Activated CD4-positive, alpha-beta T cell treated with anti-CD3 and anti-CD28 coated beads, Interleukin-2, amount 50 U/mL, for 24 hours (primary cell): ENCODE data around the gene SYT12.
"Not testable (repeated sequence)": the region's sequence is repeated elsewhere in the genome, so short reads cannot be mapped to it uniquely, and the experiment has no call there.

ENCODE experiments used
- DNase-seq, 2 donors: peaks; one replicate each; pipeline ENCODE4 v3.0.0-alpha.2; 2020; ENCODE audit warnings: low read depth in 1 of 2, low spot score in 1 of 2

The SYT12 gene

GRCh38 chr11:66996609-66997273 lies 26.2 kb upstream of the SYT12 start:
- no peak for DNase-seq

DNA sequence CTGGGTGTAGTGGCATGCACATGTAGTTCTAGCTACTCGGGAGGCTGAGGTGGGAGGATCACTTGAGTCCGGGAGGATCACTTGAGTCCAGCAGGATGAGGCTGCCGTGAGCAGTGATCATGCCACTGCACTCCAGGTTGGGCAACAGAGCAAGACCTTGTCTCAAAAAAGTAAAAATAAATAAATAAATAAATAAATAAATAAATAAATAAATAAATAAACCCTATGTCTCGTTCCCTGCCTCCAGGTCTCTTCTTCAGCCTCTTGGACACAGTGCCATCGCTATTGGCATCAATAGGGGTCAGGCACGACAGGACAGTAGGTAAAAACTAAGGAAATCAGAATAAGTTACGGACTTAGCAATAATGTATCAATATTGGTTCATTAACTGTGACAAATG lies 23.4 kb upstream of the SYT12 start:
- DNase-seq, result no peak

- DNase-seq, result no peak
These were observed 21.6 kb upstream of the SYT12 start for GRCh38 chr11:67001332-67001731.

- no peak for DNase-seq
These were observed 20.5 kb upstream of the SYT12 start for GRCh38 chr11:67002297-67002913.

DNA sequence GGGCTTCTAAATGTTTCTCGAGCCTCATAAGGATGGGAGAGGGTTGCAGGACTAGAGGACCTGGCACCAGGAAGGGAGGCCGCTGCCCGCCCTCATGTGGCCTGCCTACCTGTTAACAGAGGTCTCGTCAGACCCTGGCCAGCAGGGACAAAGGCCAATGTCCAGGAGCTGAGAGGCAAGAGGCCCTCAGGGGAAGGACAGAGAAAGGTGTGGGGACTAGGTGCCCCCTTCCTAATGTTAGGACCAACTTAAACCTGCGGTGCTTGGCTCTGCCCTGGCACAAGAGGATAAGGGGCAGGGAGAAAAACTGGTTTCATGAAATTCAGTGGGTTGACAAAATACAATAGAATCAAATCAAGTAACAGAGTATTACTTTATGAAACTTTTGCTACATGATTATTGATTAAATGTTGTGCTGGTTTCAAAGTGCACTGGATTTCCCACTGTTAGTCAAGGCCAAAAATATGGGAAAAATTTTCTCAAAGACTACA lies 20.0 kb upstream of the SYT12 start:
- no peak for DNase-seq

GRCh38 chr11:67005200-67005599 lies 17.7 kb upstream of the SYT12 start:
- DNase-seq, result not testable (repeated sequence)

- no peak for DNase-seq
These were observed 16.7 kb upstream of the SYT12 start for GRCh38 chr11:67006029-67006884.

DNA sequence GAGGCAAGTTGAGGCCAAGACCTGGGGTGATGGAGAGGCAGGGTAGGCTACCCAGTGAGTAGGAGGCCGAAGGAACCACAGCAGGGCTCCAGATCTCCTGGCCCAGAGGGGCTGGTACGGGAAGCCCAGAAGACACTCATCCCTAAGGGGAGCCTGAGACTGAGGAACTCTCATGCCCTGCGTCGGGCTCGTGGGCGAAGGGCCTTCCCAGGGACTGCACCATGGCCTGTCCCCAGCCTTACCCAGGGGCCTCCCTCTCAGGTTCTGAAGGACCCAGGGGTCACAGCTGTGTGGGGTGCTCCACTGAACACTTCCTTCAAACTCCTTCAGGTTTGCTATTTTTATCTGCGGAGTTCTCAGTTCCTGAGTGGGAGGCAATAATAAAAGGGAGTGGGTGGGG lies 15.8 kb upstream of the SYT12 start:
- DNase-seq, result no peak

DNA sequence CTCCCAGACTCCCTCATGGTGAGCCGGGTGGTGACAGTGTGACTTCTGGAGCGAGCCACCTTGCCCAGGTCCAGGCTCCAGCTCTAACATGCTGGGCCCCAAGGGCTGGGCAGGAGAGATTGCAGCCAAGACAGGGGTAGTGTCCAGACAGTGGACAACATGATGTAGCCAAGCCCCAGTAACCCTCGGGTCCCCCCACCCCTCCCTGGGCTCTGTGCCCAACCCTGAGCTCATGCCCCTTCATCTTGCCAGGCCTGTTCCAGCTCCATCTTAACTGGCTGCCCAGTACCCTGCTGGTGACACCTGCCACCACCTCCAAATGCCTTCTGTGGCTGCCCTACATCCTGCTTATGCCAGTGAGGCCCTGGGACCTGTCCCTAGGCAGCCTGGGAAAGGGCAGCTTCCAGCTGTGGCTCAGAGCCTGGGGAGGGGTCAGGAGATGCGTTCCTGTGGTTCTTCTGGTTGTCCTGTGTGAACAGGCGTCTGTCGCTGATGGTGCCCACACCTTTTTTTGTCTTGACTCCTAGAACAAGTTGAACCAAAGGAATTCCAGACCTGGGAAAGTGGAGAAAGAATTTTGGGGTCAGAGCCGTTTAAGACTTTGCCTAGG lies 12.5 kb upstream of the SYT12 start:
- DNase-seq, result no peak

DNA sequence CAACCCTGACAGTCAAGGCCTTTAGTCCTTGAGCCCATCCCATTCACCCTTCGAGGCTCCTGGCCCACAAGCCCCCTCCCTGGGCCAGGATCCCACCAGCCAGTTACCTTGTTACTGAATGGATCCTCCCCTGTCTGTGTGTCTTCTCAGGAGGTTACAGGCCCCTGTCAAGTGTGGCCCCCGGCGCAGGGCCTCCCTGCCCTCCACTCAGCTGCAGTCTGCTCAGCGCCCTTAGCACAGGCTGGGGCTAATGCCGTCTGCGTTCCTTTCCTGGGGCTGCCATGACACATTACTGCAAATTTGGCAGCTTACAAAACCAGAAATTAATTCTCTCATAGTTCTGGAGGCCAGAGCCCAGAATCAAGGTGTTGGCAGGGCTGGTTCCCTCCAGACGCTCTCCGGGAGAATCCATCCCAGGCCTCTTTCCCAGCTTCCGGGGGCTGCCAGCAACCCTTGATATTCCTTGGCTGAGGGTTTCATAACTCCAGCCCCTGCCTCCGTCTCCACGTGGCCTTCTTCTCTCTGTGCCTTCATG lies 9.4 kb upstream of the SYT12 start:
- DNase-seq, result no peak

DNA sequence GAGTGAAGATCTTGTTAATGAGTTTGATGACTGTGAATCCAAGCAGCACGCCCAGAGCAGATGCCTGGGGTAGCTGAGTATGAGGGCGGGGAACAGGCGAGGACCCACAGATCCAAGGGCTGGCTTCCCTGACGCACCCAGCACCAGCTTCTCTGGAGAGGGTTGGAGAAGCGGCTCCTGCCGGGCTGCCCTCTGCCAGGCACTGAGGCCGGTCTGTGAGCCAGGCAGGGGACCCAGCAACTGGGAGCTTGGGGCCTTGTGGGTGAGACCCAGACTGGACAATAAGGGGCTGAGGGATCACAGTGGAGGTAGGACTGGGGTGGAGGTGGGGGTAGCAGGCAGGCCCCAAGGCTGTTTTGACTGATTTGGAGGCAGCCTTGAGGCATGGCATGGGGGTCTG lies 8.6 kb upstream of the SYT12 start:
- DNase-seq, result no peak

DNA sequence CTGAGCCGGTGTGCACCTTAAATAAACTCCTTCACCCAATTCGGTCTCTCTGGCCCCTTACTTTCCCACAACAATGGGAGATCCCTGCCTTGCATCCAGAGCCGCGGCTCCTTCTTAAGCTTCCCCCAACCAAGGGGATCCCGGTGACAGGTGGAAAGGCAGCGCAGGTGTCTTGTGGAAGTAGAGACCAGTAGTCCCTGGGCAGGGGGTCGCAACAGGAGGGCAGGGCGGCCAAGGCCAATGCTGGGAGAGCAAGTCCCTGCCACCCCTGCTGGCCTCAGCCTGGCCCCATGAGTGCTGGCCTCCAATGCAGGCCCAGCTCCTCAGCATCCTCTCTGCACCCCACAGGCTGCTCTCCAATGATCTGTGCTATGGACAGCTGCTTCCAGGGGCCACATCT lies 7.9 kb upstream of the SYT12 start:
- no peak for DNase-seq

- DNase-seq, result no peak
These were observed 6.4 kb upstream of the SYT12 start for GRCh38 chr11:67016550-67016949.

- no peak for DNase-seq
These were observed 2.0 kb upstream of the SYT12 start for GRCh38 chr11:67020949-67021348.

GRCh38 chr11:67022341-67022933 lies 497 bp upstream of the SYT12 start:
- no peak for DNase-seq

- DNase-seq, result no peak
These were observed 1.0 kb downstream of the SYT12 start for GRCh38 chr11:67023957-67024353.

- DNase-seq, result peak in 1 of 2 donors; percentile 22
These were observed 1.5 kb downstream of the SYT12 start for GRCh38 chr11:67024410-67024809.

DNA sequence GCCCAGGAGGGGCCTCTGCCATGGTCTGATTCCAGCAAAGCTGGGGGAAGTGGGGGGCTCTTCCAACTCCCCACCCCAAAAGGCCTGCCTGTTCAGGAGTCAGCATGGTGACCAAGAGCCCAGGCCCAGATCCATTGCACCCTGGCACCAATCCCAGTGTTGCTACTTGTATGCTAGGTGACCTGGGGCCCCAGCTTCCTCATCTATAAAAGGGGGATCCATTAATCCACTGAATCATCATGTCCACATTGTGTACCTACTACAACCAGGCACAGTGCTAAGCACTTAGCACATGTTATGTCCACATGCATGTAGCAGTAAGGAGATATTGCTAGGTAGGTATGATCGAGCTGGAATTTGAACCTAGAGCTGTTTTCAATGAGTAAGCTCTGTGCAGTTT lies 2.0 kb downstream of the SYT12 start:
- DNase-seq, result no peak

GRCh38 chr11:67025750-67026149 lies 2.8 kb downstream of the SYT12 start:
- no peak for DNase-seq

- DNase-seq, result no peak
These were observed 4.0 kb downstream of the SYT12 start for GRCh38 chr11:67026941-67027340.

DNA sequence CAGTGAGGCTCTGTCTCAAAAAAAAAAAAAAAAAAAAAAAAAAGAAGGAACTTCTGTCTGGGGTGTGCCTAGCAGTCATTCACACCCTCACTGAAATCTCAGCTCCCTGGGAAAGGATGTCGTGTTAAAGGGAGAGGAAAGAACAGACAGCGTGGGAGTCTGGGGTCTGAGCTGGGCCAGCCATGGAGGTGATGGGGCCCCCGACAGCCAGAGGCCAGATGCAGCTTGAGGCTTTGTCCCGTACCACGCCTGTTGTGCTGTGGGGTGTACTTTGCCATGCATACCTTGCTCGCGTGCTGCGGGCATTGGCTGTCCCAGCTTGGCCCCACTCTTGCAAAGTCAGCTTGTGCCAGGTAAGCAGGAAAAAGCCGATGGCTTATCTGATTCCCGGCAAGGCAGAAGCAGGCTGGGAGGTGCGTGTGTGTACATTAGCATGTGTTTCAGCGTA lies 4.6 kb downstream of the SYT12 start:
- no peak for DNase-seq
